Kidney (tissue), 14 donors: Measurements from ENCODE around the gene C11orf52. TPM values are rescaled to one million over a fixed set of nuclear protein-coding genes. Genes with fewer than 3 reads are reported as not detected.

ENCODE experiments used
- DNase-seq, 5 donors: peaks; one replicate each; pipeline ENCODE4 v3.0.0-alpha.2; 2013 to 2020
- FAIRE-seq: peaks from 2 replicates; lab custom pipeline; 2012; peaks lifted over from hg19 to GRCh38; lab: Jason Lieb, UNC
- H3K27ac ChIP-seq, 2 donors: one replicate each; pipeline ENCODE4 v1.7.0; 2013; ENCODE audit warnings: low read depth in 2 of 2, low read length in 2 of 2, inconsistent platforms in 1 of 2
- H3K27me3 ChIP-seq: one replicate; pipeline ENCODE4 v1.7.1; 2013; ENCODE audit warnings: low read length, inconsistent platforms; ENCODE audit not compliant: control insufficient read depth, insufficient read depth
- H3K36me3 ChIP-seq, 3 donors: one replicate each; pipeline versions ENCODE4 v1.7.0 to v1.7.1; 2013; ENCODE audit warnings: low read length in 3 of 3, control low read depth in 1 of 3, inconsistent platforms in 1 of 3; ENCODE audit not compliant: insufficient read depth in 3 of 3, control insufficient read depth in 2 of 3
- H3K4me1 ChIP-seq, 3 donors: one replicate each; pipeline versions ENCODE4 v1.7.0 to v1.7.1; 2013; ENCODE audit warnings: low read length in 3 of 3, inconsistent platforms in 1 of 3, low read depth in 1 of 3; ENCODE audit not compliant: control insufficient read depth in 2 of 3, insufficient read depth in 2 of 3
- H3K4me3 ChIP-seq, 3 donors: one replicate each; pipeline versions ENCODE4 v1.7.0 to v1.8.1; 2013; ENCODE audit warnings: low read length in 3 of 3, control low read depth in 1 of 3, inconsistent platforms in 1 of 3
- H3K9ac ChIP-seq, 3 donors: one replicate each; pipeline versions ENCODE4 v1.7.0 to v1.7.1; 2013; ENCODE audit warnings: low read length in 3 of 3, control low read depth in 1 of 3, inconsistent platforms in 1 of 3
- H3K9me3 ChIP-seq, 3 donors: one replicate each; pipeline versions ENCODE4 v1.7.0 to v1.7.1; 2013; ENCODE audit warnings: low read length in 3 of 3, control low read depth in 1 of 3, inconsistent platforms in 1 of 3; ENCODE audit not compliant: control insufficient read depth in 2 of 3, insufficient read depth in 1 of 3
- CTCF ChIP-seq: IDR thresholded peaks from 3 replicates; pipeline ENCODE4 v1.5.1; 2012; ENCODE audit warnings: mild to moderate bottlenecking, moderate library complexity, borderline replicate concordance; ENCODE audit not compliant: insufficient read depth; ENCODE audit errors: extremely low read depth
- intact Hi-C: fragments of 100-400 bp; cut with DNase I; formaldehyde crosslinking; loops from one replicate; pipeline ENCODE4 v1.11.1; 2022
- polyA plus RNA-seq: library from polyadenylated mRNA; stranded (reverse); fragments of 350-450 nt; fragmentation: Illumina TruSeq; extraction: RNeasy Lipid Tissue Mini Kit (QIAGEN cat#74804); gene quantifications from one replicate; pipeline ENCODE4 v1.2.3, GENCODE V29; 2014; ENCODE audit warnings: low read depth, low replicate concordance; ENCODE audit not compliant: insufficient read depth
- total RNA-seq: library from RNA; stranded (reverse); fragmentation: NEBNext Ultra II Directional; extraction: Animal tissue kit (Norgen Biotek cat#: 25700); gene quantifications from one replicate; pipeline ENCODE4 v1.2.1, GENCODE V29; 2021
- donor health status: control.
- donor health status: control.
- donor health status: control.
- donor health status: control.
- donor health status: control.
- donor health status: DM: yes; HTN: yes; CAD: no.
- donor health status: Normal renal cell carcinoma (clear cell type).

Gene C11orf52
- total and polyA plus RNA-seq, 2 donors from 2014 or later: 27.8 to 103 TPM

GRCh38 chr11:111906680-111907079, 12.0 kb upstream of the C11orf52 start:
- FAIRE-seq (no peak), DNase-seq (no peak)
- Histone ChIP-seq H3K27me3 (no peaks in the 10 kb centered on the region), H3K9ac (no peak overlapping the region), H3K36me3 (no peaks in the 10 kb centered on the region), H3K27ac (no peak overlapping the region), H3K9me3 (no peaks in the 10 kb centered on the region), H3K4me3 (no peak overlapping the region), H3K4me1 (peaks cover 0 to 6% (median 4%) of the 10 kb centered on the region in 3 donors)
- intact Hi-C loops: no loop called here
- TF ChIP-seq CTCF: no peak

- intact Hi-C loops: no loop called here
- peak overlapping the region; percentile 33 to 91 for H3K27ac ChIP-seq
These were observed 9.9 kb upstream of the C11orf52 start for GRCh38 chr11:111908639-111909305.

GRCh38 chr11:111909378-111909777, 9.3 kb upstream of the C11orf52 start:
- Histone ChIP-seq H3K27ac (peak overlapping the region; percentile 90 to 91), H3K4me1 (peaks cover 0 to 20% (median 10%) of the 10 kb centered on the region in 3 donors), H3K4me3 (peak overlapping the region in 2 of 3 donors; percentile 38 to 59), H3K36me3 (no peaks in the 10 kb centered on the region), H3K27me3 (no peaks in the 10 kb centered on the region), H3K9me3 (no peaks in the 10 kb centered on the region), H3K9ac (peak overlapping the region in 1 of 3 donors; percentile 77)
- DNase-seq: no peak
- intact Hi-C loops: no loop called here
- no peak for FAIRE-seq
- no peak for TF ChIP-seq CTCF

More at GRCh38 chr11:111908639-111909305, 9.9 kb upstream of the C11orf52 start:
- no peaks in the 10 kb centered on the region for H3K27me3 ChIP-seq
- no peak for TF ChIP-seq CTCF
- no peaks in the 10 kb centered on the region for H3K9me3 ChIP-seq
- H3K36me3 ChIP-seq: no peaks in the 10 kb centered on the region
- peak overlapping the region in 1 of 3 donors; percentile 77 for H3K9ac ChIP-seq
- FAIRE-seq (no peak), DNase-seq (no peak)
- H3K4me3 ChIP-seq: peak overlapping the region in 1 of 3 donors; percentile 59
- peaks cover 0 to 18% (median 10%) of the 10 kb centered on the region in 3 donors for H3K4me1 ChIP-seq
